Endodermal cell (in vitro differentiated cells): Measurements from ENCODE around the gene MYCBPAP. TPM values are rescaled to one million over a fixed set of nuclear protein-coding genes. Genes with fewer than 3 reads are reported as not detected.
A peak's percentile ranks its signal among the peaks of the same experiment; 100 is the strongest.

Experiments
- DNase-seq: peaks from one replicate; pipeline ENCODE4 v3.0.0-alpha.2; 2017
- H3K27ac ChIP-seq: 2 replicates; pipeline ENCODE4 v1.5.1; 2013; ENCODE audit warnings: mild to moderate bottlenecking, low read depth, low read length, moderate library complexity
- H3K27me3 ChIP-seq: 2 replicates; pipeline ENCODE4 v1.6.1; 2013; ENCODE audit warnings: mild to moderate bottlenecking, low read length, moderate library complexity; ENCODE audit not compliant: insufficient read depth, control insufficient read depth, poor library complexity, severe bottlenecking
- H3K36me3 ChIP-seq: 2 replicates; pipeline ENCODE4 v1.7.0; 2013; ENCODE audit warnings: mild to moderate bottlenecking, low read length, moderate library complexity; ENCODE audit not compliant: control insufficient read depth, insufficient read depth
- H3K4me1 ChIP-seq: one replicate; pipeline ENCODE4 v1.7.0; 2013; ENCODE audit warnings: low read length; ENCODE audit not compliant: control insufficient read depth, insufficient read depth
- H3K4me3 ChIP-seq: 2 replicates; pipeline ENCODE4 v1.5.1; 2013; ENCODE audit warnings: mild to moderate bottlenecking, low read length, moderate library complexity
- H3K9ac ChIP-seq: 2 replicates; pipeline ENCODE4 v1.6.1; 2013; ENCODE audit warnings: mild to moderate bottlenecking, low read length, moderate library complexity; ENCODE audit not compliant: poor library complexity, severe bottlenecking; ENCODE audit errors: extremely low read depth
- H3K9me3 ChIP-seq: 2 replicates; pipeline ENCODE4 v1.6.1; 2013; ENCODE audit warnings: mild to moderate bottlenecking, low read length, moderate library complexity; ENCODE audit not compliant: control insufficient read depth
- H3K27ac Mint-ChIP-seq: 2 replicates; pipeline ENCODE4 v1.8.0; 2020; ENCODE audit warnings: mixed read lengths
- H3K27me3 Mint-ChIP-seq: 2 replicates; pipeline ENCODE4 v1.8.0; 2021; ENCODE audit warnings: mild to moderate bottlenecking, mixed read lengths; ENCODE audit not compliant: insufficient read depth
- H3K36me3 Mint-ChIP-seq: 2 replicates; pipeline ENCODE4 v1.8.0; 2020; ENCODE audit warnings: low read depth, mixed read lengths
- H3K4me1 Mint-ChIP-seq: 2 replicates; pipeline ENCODE4 v1.8.0; 2020; ENCODE audit warnings: mixed read lengths
- H3K4me3 Mint-ChIP-seq: 2 replicates; pipeline ENCODE4 v1.8.0; 2020; ENCODE audit warnings: mild to moderate bottlenecking, moderate library complexity, mixed read lengths
- H3K9me3 Mint-ChIP-seq: 2 replicates; pipeline ENCODE4 v1.8.0; 2020; ENCODE audit warnings: mild to moderate bottlenecking, mixed read lengths
- WGBS, 2 experiments: methylation state at CpG; one replicate each; pipeline versions ENCODE4 v1.1.5 to v1.1.7; 2013; ENCODE audit warnings: missing lambda C conversion rate in 2 of 2, mixed read lengths in 1 of 2; ENCODE audit not compliant: insufficient coverage in 1 of 2, insufficient read length in 1 of 2; 5-methylcytosine and 5-hydroxymethylcytosine counted together
- total RNA-seq, 2 donors: library from RNA; stranded (reverse); fragmentation: NEBNext Ultra II Directional in 1 of 2; extraction: Animal tissue kit (Norgen Biotek cat#: 25700) in 1 of 2; gene quantifications; 2 replicates in 1 of 2; 3 replicates in 1 of 2; pipeline ENCODE4 v1.2.1, GENCODE V29; 2021
- TF ChIP-seq, protein P1 (sequence below): fragments of 200-600 bp; sonication (generic); conservative IDR thresholded peaks from 2 replicates; pipeline ENCODE4 v1.5.0; 2021; ENCODE audit warnings: antibody characterized with exemption, mild to moderate bottlenecking

MYCBPAP gene
- total RNA-seq, 2 donors from 2014 or later, result 3.5 to 7.1 TPM

DNA sequence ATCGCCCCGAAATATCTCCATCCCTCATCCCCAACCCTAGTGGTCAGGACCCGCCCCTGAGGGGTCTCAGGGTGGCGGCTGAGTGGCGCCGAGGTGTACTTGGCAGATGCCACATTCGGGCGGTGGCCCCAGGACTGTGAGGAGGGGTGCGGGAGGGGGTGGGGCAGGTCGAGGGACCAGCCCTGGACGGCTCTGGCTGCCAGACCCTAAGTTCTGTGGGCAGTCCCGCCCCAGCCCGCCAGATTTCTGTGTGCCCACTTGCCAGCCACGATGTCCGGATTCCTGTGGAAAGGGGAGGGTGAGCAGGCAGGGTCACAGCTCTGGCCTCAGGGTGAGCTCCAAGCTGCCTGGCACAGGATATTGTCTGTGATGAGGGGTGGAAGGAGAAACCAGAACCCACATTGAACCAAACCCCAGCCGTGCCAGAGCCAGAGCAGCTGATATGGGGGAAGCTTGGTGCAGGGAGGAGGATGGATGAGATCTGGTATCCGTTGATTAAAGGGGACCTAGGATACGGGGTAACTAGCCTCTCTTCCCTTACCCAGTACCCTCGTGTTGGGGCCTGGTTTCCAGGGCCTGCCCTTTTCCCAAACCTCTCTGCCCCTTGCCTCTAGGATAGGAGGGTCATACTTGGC lies 38.5 kb upstream of the MYCBPAP start:
- H3K9me3 Mint-ChIP-seq, result no peaks in the 10 kb centered on the region
- peaks cover 16% of the 10 kb centered on the region for H3K4me1 Mint-ChIP-seq
- TF ChIP-seq, protein P1, sequence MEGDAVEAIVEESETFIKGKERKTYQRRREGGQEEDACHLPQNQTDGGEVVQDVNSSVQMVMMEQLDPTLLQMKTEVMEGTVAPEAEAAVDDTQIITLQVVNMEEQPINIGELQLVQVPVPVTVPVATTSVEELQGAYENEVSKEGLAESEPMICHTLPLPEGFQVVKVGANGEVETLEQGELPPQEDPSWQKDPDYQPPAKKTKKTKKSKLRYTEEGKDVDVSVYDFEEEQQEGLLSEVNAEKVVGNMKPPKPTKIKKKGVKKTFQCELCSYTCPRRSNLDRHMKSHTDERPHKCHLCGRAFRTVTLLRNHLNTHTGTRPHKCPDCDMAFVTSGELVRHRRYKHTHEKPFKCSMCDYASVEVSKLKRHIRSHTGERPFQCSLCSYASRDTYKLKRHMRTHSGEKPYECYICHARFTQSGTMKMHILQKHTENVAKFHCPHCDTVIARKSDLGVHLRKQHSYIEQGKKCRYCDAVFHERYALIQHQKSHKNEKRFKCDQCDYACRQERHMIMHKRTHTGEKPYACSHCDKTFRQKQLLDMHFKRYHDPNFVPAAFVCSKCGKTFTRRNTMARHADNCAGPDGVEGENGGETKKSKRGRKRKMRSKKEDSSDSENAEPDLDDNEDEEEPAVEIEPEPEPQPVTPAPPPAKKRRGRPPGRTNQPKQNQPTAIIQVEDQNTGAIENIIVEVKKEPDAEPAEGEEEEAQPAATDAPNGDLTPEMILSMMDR, result no peak
- Histone ChIP-seq H3K4me1 (no peaks in the 10 kb centered on the region), H3K9ac (no peak overlapping the region), H3K4me3 (no peak overlapping the region), H3K27me3 (peaks cover 16% of the 10 kb centered on the region), H3K27ac (no peak overlapping the region), H3K36me3 (no peaks in the 10 kb centered on the region), H3K9me3 (no peaks in the 10 kb centered on the region)
- peak; percentile 59 for DNase-seq
- no peak overlapping the region for H3K27ac Mint-ChIP-seq
- peak overlapping the region; percentile 24 for H3K4me3 Mint-ChIP-seq
- peaks cover 37% of the 10 kb centered on the region for H3K36me3 Mint-ChIP-seq
- WGBS, 2 experiments, result 88 to 90% methylated on average over 5 to 18 of the region's 19 CpGs
- H3K27me3 Mint-ChIP-seq, result peaks cover 51% of the 10 kb centered on the region

DNA sequence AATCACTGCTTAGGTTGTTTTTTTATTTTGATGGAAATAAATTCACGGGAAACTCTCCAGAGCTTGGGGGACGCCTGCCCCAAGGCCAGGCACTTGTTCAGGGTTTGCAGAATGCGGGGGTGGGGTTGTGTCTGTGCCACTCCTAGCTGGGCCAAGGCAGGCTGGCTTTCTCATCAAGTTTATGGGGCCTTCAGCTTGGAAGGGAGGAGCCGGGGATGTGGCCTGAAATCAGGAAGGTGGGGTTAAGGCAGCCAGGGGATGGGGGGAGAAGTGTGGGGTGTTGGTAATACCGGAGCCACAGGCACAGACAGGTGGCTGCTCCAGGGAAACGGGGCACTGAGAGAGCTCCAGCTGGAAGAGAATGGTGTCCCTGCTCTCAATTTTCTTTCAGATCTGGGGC lies 37.8 kb upstream of the MYCBPAP start:
- peaks cover 16% of the 10 kb centered on the region for H3K27me3 ChIP-seq
- H3K36me3 Mint-ChIP-seq, result peaks cover 33% of the 10 kb centered on the region
- H3K27ac Mint-ChIP-seq, result no peak overlapping the region
- 90 to 96% methylated on average over 4 to 6 of the region's 6 CpGs for whole genome bisulfite sequencing, 2 experiments
- no peak overlapping the region for H3K9ac ChIP-seq
- no peaks in the 10 kb centered on the region for H3K36me3 ChIP-seq
- no peak overlapping the region for H3K4me3 Mint-ChIP-seq
- H3K4me3 ChIP-seq, result no peak overlapping the region
- peaks cover 16% of the 10 kb centered on the region for H3K4me1 Mint-ChIP-seq
- H3K9me3 ChIP-seq, result no peaks in the 10 kb centered on the region
- H3K4me1 ChIP-seq, result no peaks in the 10 kb centered on the region
- no peak overlapping the region for H3K27ac ChIP-seq
- H3K9me3 Mint-ChIP-seq, result no peaks in the 10 kb centered on the region
- peak; percentile 53 for DNase-seq
- H3K27me3 Mint-ChIP-seq, result peaks cover 56% of the 10 kb centered on the region
- TF ChIP-seq, protein P1, result no peak

DNA sequence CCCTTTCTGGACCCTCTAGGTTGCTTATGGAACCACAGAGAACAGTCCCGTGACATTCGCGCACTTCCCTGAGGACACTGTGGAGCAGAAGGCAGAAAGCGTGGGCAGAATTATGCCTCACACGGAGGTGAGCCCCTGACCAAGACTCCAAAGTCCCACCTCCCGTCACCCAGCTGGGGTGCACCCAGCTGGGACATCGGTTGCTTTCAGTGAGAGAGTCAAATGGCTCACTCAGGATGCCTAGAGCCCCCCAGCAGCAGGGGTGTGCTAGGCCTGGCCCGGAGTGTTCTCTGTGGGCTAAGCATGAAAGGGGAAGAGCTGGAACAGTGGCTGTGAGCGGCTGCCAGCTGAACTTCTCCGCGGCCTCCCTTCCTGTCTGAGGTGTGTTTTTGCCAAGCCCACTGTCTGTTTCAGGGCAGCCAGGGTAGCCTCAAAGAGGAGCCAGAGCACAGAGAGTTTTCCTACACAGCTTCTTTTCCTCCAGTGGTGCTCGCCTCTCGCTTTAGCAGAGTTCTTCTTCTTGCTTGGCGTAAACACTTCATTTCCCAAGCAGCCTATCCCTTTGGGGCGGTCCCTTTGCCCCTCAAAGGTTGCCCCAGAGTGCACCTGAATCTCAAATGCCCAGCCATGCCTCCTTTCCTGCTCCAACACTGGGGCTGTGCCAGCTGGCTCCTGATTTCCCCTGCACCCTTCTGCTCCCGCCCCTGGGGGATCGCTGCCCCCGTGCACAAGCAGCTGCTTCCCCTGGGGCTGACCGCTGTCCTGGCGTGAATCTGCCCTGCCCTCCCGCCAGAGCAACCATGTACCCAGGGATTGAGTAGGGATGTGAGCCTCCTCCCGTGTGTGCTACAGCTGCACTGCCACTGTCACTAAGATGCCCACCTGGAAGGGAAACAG lies 37.0 kb upstream of the MYCBPAP start:
- Histone ChIP-seq H3K36me3 (no peaks in the 10 kb centered on the region), H3K27ac (no peak overlapping the region), H3K4me3 (no peak overlapping the region), H3K27me3 (peaks cover 16% of the 10 kb centered on the region), H3K9me3 (no peaks in the 10 kb centered on the region), H3K9ac (no peak overlapping the region), H3K4me1 (no peaks in the 10 kb centered on the region)
- H3K4me1 Mint-ChIP-seq, result peaks cover 19% of the 10 kb centered on the region
- H3K9me3 Mint-ChIP-seq, result no peaks in the 10 kb centered on the region
- TF ChIP-seq, protein P1, result no peak
- no peak for DNase-seq
- 89 to 93% methylated on average over 17 to 22 of the region's 22 CpGs for WGBS, 2 experiments
- peaks cover 61% of the 10 kb centered on the region for H3K27me3 Mint-ChIP-seq
- H3K36me3 Mint-ChIP-seq, result peaks cover 28% of the 10 kb centered on the region
- H3K27ac Mint-ChIP-seq, result no peak overlapping the region
- H3K4me3 Mint-ChIP-seq, result no peak overlapping the region
